Gastrocnemius medialis (tissue), 4 donors: Measurements from ENCODE around the gene GMPR2. TPM values are rescaled to one million over a fixed set of nuclear protein-coding genes. Genes with fewer than 3 reads are reported as not detected.

Experiments used
- ATAC-seq, 2 donors: fragments of 150-250 bp; one replicate each; pipeline ENCODE4 v1.9.1; 2016
- DNase-seq, 2 donors: peaks; one replicate each; pipeline ENCODE4 v3.0.0-alpha.2; 2019
- H3K27ac ChIP-seq, 4 donors: fragments of 200-600 bp; sonication (generic); 1 replicate in 1 of 4; 2 replicates in 3 of 4; pipeline ENCODE4 v1.5.1; 2016 to 2018; ENCODE audit warnings: mild to moderate bottlenecking in 2 of 4, moderate library complexity in 1 of 4
- H3K27me3 ChIP-seq, 3 donors: fragments of 200-600 bp; sonication (generic) in 2 of 3; 1 replicate in 1 of 3; 2 replicates in 2 of 3; pipeline versions ENCODE4 v1.5.1 to v1.6.0; 2016 to 2019; ENCODE audit warnings: mild to moderate bottlenecking in 1 of 3, moderate library complexity in 1 of 3
- H3K36me3 ChIP-seq, 2 donors: fragments of 200-600 bp; sonication (generic) in 1 of 2; one replicate each; pipeline ENCODE4 v1.5.1; 2017 to 2018
- H3K4me1 ChIP-seq, 2 donors: fragments of 200-600 bp; sonication (generic) in 1 of 2; one replicate each; pipeline ENCODE4 v1.5.1; 2016 to 2017; ENCODE audit warnings: mild to moderate bottlenecking in 2 of 2
- H3K4me3 ChIP-seq, 4 donors: fragments of 200-600 bp; sonication (generic) in 3 of 4; 1 replicate in 1 of 4; 2 replicates in 3 of 4; pipeline ENCODE4 v1.5.1; 2016 to 2019; ENCODE audit warnings: mild to moderate bottlenecking in 2 of 4
- H3K9me3 ChIP-seq, 3 donors: fragments of 200-600 bp; sonication (generic) in 2 of 3; 1 replicate in 1 of 3; 2 replicates in 2 of 3; pipeline ENCODE4 v1.5.1; 2016 to 2019
- POLR2A ChIP-seq, 2 donors: fragments of 450-650 bp; IDR thresholded peaks; one replicate each; pipeline ENCODE4 v1.6.1; 2017; ENCODE audit warnings: antibody characterized with exemption in 2 of 2, mild to moderate bottlenecking in 2 of 2, moderate library complexity in 2 of 2
- in situ Hi-C, 4 donors: fragments of 200-750 bp; cut with MboI; loops; one replicate each; pipeline versions ENCODE4 v1.15.0 to v1.8.0; 2017; ENCODE audit warnings: low sequenced_read_pairs in 4 of 4
- intact Hi-C: fragments of 100-400 bp; cut with DNase I; formaldehyde crosslinking; loops from one replicate; pipeline ENCODE4 v1.15.1; 2023; ENCODE audit warnings: low total_unique reads
- total RNA-seq, 4 donors: library from RNA; depleted of rRNA; stranded (reverse); fragments of >200 nt; gene quantifications; one replicate each; pipeline versions ENCODE4 v1.1.0 to v1.2.3, GENCODE V29; 2016
- TF ChIP-seq, protein P1 (sequence below), 5 experiments: fragments of 450-650 bp in 3 of 5; fragments of 200-600 bp in 2 of 5; sonication (generic) in 2 of 5; IDR thresholded peaks in 4 of 5; conservative IDR thresholded peaks in 1 of 5; 1 replicate in 4 of 5; 2 replicates in 1 of 5; pipeline ENCODE4 v1.5.1; 2016 to 2019; ENCODE audit warnings: antibody characterized with exemption in 5 of 5, mild to moderate bottlenecking in 3 of 5, moderate library complexity in 3 of 5

The GMPR2 gene
- total RNA-seq, 4 donors from 2014 or later: 15.4 to 44.8 (median 27.4) TPM

DNA sequence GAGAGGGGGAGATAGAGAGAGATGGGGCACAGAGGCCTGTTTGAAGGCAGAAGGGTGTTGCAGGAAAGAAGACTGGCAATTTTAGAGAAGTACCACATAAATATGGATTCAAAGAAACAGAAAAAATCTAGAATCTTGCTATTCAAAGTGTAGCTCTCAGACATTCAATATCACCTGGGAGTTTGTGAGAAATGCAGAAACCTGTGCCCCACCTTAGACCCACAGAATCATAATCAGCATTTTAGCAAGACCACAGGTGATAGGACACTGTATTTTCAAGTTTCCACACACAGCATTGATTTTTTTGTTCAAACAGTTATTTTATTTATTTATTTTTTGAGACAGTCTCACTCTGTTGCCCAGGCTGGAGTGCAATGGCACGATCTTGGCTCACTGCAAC, 3.8 kb upstream of the GMPR2 start:
- no peaks in the 10 kb centered on the region for H3K36me3 ChIP-seq
- H3K4me3 ChIP-seq: no peak overlapping the region
- DNase-seq (no peak), ATAC-seq (no peak)
- in situ Hi-C loops: loop anchor here in 1 of 4 donors (25.0 kb wide), 1 partner anchor 208 kb away; the partner anchor contains the start of genes CBLN3, KHNYN and SDR39U1
- H3K27ac ChIP-seq: no peak overlapping the region
- peaks cover 17 to 21% of the 10 kb centered on the region in 2 donors for H3K4me1 ChIP-seq
- H3K9me3 ChIP-seq: no peaks in the 10 kb centered on the region
- no peaks in the 10 kb centered on the region for H3K27me3 ChIP-seq
- intact Hi-C loops: no loop called here
- no peak for TF ChIP-seq POLR2A (IDR thresholded peaks at IDR 0.05)
- TF ChIP-seq, protein P1, sequence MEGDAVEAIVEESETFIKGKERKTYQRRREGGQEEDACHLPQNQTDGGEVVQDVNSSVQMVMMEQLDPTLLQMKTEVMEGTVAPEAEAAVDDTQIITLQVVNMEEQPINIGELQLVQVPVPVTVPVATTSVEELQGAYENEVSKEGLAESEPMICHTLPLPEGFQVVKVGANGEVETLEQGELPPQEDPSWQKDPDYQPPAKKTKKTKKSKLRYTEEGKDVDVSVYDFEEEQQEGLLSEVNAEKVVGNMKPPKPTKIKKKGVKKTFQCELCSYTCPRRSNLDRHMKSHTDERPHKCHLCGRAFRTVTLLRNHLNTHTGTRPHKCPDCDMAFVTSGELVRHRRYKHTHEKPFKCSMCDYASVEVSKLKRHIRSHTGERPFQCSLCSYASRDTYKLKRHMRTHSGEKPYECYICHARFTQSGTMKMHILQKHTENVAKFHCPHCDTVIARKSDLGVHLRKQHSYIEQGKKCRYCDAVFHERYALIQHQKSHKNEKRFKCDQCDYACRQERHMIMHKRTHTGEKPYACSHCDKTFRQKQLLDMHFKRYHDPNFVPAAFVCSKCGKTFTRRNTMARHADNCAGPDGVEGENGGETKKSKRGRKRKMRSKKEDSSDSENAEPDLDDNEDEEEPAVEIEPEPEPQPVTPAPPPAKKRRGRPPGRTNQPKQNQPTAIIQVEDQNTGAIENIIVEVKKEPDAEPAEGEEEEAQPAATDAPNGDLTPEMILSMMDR (IDR thresholded peaks at IDR 0.05 in 4 of 5, conservative IDR thresholded peaks at IDR 0.05 in 1 of 5): no peak

DNA sequence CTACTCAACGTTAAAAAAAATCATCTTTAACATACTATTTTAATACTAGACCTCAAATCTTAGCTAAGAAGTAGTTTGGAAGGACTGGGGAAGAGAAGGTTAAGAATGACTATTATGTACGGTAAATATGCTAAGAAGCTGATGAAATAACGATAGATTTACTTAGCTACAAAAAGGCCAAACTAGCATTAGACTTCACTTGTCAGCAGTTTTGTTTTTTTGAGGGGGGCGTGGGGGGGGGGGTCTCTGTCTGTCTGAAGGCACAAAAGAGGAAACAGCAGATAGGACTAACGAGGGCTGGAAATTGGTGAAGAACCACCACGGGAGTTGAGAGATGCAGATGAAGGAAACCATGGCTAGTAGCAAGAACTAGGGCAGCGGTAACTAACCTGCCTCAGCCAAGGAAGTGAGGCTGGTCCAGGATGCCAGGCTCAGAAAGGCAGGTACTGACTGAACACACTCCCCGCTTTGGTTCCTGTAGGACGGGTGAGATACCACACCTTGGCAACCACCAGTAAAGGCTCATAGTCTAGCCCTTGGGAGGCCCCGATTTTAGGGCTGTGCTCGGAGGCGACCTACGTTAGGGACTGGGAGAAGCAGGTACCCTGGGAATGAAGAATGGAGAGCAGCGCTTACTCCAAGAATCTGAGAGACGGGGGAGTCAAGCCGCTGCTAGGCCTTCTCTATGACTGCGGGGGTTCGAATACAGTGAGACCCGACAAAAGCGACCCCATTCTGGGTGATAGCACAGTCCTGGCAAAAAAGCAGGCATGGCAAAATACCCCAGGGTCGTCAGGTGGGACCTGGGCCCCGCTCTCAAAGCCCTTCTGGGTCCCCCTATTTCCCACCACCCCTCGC, 1.2 kb upstream of the GMPR2 start:
- intact Hi-C loops: loop anchor here (1.0 to 2.0 kb wide), 4 partner anchors 11 to 85 kb away; partner anchors contain the start of genes IPO4, PSME2, RABGGTA and RNF31
- Histone ChIP-seq H3K27ac (peak overlapping the region; percentile 85 to 96 (median 92)), H3K4me1 (peaks cover 29 to 34% of the 10 kb centered on the region in 2 donors), H3K36me3 (peaks cover 0 to 8% of the 10 kb centered on the region in 2 donors), H3K4me3 (peak overlapping the region; percentile 71 to 91 (median 86)), H3K9me3 (no peaks in the 10 kb centered on the region), H3K27me3 (no peaks in the 10 kb centered on the region)
- TF ChIP-seq POLR2A (IDR thresholded peaks at IDR 0.05): no peak
- TF ChIP-seq, protein P1 (IDR thresholded peaks at IDR 0.05 in 4 of 5, conservative IDR thresholded peaks at IDR 0.05 in 1 of 5): no peak
- ATAC-seq (no peak), DNase-seq (no peak)
- in situ Hi-C loops: loop anchor here in 3 of 4 donors (10.0 to 25.0 kb wide), 2 partner anchors 203 to 206 kb away; partner anchors contain the start of genes CBLN3 (in 1 of the 3), KHNYN (in 1 of the 3) and SDR39U1 (in 1 of the 3)

DNA sequence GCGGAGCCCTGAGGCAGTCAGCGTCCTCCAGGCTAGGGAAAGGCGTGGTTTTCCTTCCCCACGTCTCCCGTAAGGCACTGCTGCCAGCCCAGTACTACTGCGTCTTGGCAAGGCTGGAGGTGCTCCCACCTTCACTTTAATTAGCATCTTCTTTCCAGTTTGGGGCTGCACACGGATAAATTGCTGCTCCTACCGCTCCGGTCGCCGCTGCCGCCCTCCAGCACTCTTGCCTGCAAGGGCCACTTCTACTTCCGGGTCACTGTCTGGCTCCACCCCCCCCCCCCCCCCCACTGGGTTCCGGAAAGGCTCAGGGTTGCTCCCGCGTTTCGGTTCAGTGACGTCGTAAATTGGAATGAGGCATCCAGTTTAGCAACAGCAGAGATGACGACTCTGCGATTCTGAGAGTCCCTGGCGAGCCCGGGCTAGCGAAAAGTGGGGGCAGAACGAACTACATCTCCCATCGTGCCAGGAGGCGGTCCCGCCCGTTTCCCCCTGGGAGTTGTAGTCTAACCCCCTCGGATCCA, 546 bp upstream of the GMPR2 start, which contains the start of gene NEDD8:
TSS of gene NEDD8 (minus strand) at position 247 of the 524 bp plus-strand sequence. CDS start at position 147, 100 bp downstream.
- peak; percentile 89 to 93 for DNase-seq
- Histone ChIP-seq H3K4me1 (peaks cover 32 to 41% of the 10 kb centered on the region in 2 donors), H3K9me3 (no peaks in the 10 kb centered on the region), H3K27me3 (no peaks in the 10 kb centered on the region), H3K27ac (peak within 1 kb of the TSS; percentile 85 to 96 (median 92)), H3K36me3 (peaks cover 0 to 15% of the 10 kb centered on the region in 2 donors), H3K4me3 (peak within 1 kb of the TSS; percentile 71 to 91 (median 86))
- peak; percentile 92 to 95 for ATAC-seq
- TF ChIP-seq POLR2A (IDR thresholded peaks at IDR 0.05): peak; percentile 54 to 81
- TF ChIP-seq, protein P1 (IDR thresholded peaks at IDR 0.05 in 4 of 5, conservative IDR thresholded peaks at IDR 0.05 in 1 of 5): no peak
- intact Hi-C loops (loop anchor here (1.0 to 2.0 kb wide), 4 partner anchors 10 to 85 kb away; partner anchors contain the start of genes IPO4, PSME2, RABGGTA and RNF31), in situ Hi-C loops (loop anchor here in 3 of 4 donors (10.0 to 25.0 kb wide), 2 partner anchors 203 to 205 kb away; partner anchors contain the start of genes CBLN3 (in 1 of the 3), KHNYN (in 1 of the 3) and SDR39U1 (in 1 of the 3))

DNA sequence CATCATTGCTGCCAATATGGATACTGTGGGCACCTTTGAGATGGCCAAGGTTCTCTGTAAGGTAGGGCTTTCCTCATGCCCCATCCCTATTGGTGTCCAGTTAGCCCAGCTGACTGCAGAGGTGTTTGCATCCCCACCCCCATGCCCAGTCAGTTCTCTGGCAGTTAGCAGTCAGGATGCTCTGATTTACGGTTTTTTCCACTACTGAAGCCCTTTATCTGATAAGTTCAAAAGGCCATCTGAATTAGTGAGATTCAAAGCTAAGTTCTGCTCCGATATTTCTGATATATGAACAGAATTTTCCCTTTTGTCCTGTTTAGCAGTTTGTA, 773 bp downstream of the GMPR2 start:
- H3K4me1 ChIP-seq: peaks cover 40 to 53% of the 10 kb centered on the region in 2 donors
- intact Hi-C loops: loop anchor here (2.0 kb wide), 1 partner anchor 87 kb away; the partner anchor contains the start of genes PSME2 and RNF31
- H3K36me3 ChIP-seq: peaks cover 0 to 26% of the 10 kb centered on the region in 2 donors
- ATAC-seq (no peak), DNase-seq (no peak)
- no peaks in the 10 kb centered on the region for H3K27me3 ChIP-seq
- H3K27ac ChIP-seq: peak overlapping the region; percentile 85 to 96 (median 92)
- H3K9me3 ChIP-seq: no peaks in the 10 kb centered on the region
- in situ Hi-C loops: loop anchor here in 3 of 4 donors (10.0 to 25.0 kb wide), 2 partner anchors 201 to 204 kb away; partner anchors contain the start of genes CBLN3 (in 1 of the 3), KHNYN (in 1 of the 3) and SDR39U1 (in 1 of the 3)
- peak overlapping the region; percentile 71 to 91 (median 86) for H3K4me3 ChIP-seq
- no peak for TF ChIP-seq POLR2A (IDR thresholded peaks at IDR 0.05)
- TF ChIP-seq, protein P1 (IDR thresholded peaks at IDR 0.05 in 4 of 5, conservative IDR thresholded peaks at IDR 0.05 in 1 of 5): no peak
